Medulla oblongata (tissue), 1 donor: ENCODE results near the gene STAMBPL1.
A peak's percentile ranks its signal among the peaks of the same experiment; 100 is the strongest.
"Not testable (repeated sequence)": the region's sequence is repeated elsewhere in the genome, so short reads cannot be mapped to it uniquely, and the experiment has no call there.

Source experiments
- DNase-seq: peaks from one replicate; pipeline ENCODE4 v3.0.0-alpha.2; 2015; ENCODE audit errors: extremely low spot score

Gene STAMBPL1

DNA sequence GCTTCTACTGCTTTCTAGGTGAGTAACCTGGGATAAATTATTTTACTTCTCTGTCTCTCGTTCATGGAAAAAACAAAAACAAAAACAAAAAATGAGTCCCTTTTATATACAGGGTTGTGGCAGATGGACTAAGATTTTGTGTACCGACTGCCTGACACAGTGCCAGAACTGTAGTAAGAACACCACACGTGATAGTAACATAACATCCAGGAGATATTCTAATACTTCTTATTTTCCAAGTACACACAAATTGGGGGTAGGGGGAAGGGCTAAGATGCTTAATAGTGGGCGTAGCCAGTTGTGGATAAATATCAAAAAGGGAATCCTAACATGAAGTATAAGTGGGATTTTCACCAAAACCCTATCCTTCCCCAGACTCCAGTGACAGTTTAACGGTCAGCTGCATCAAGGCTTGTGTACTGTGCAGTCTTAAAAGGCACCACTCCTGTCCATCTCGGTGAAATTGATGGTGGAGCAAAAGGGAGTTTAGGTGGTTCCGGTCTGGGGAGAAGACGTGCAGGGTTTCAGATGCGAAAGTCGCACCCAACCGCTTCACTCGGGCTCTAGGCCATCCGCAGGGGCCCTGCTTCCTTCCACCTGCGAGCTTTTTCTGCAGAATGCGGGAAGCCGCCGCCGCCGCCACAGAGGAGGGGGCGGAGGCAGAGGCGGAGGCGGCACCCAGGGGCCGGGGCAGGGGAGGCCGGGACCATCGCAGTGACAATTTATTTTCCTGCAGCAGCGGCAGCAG, at the start of gene STAMBPL1:
STAMBPL1 (plus strand) TSS at position 712 of the 748 bp plus-strand sequence. CDS start 21,464 bp downstream, outside the sequence.
- DNase-seq = peak; percentile 58

DNA sequence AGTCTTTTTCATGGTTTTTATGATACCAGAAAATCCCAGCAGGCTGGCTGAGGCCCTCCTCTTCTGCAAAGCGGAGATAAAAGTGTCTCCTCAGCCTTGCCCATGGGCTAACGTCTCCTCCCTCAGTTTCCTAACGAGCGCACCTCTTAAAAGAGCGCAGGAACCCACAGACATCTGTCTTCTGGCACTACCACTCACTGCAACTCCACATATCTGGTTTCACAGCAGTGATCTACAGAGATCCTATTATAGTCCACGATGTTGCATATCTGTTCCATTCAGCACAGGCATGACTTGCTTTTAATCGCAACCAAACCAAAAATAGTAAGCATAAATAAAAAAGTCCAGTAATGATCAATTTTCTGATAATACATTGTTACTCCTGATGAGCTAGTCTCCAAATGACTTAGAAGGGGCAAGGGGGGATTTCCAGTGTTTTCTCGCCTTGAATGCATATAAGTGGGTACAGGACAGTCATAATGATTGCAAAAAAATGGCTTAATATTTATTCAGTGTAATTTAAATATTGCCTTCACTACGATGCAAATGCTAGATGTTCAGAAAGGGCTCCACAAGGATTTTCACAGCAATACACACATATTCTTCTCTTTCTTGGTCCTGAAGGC, 49.3 kb upstream of the STAMBPL1 start:
- DNase-seq = no peak

GRCh38 chr10:88831709-88832108, 48.3 kb upstream of the STAMBPL1 start:
- no peak for DNase-seq

DNA sequence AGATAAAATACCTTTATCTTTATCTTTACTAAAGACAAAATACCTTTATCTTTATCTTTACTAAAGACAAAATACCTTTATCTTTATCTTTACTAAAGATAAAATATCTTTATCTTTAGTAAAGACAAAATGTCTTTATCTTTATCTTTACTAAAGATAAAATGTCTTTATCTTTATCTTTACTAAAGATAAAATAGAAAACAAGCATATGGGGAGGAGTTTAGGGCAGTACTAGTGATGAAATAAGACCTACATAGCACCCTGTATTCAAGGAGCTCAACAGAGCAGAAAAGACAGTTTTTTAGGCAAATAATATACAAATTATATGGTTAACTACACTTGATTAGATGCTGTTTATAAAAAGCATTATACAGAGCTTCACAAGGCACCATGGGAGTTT, 47.7 kb upstream of the STAMBPL1 start:
- DNase-seq = no peak

DNA sequence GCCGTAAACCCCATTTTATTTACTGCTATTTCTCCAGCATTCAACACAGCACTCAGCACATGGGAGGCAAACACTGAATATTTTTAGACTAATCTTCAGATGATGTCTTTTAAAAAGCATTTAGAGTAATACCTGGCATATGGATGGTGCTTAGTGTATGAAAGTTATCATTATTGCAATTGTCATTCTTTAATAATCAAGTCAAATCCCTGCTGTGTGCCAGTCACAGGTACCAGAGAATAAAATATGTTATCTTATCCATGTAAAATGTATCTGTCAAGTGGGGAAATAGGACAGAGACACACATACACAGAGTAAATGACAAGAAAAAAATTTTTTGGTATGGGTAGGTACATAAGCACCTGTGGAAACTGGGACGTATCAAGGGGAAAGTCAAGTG, 46.9 kb upstream of the STAMBPL1 start:
- DNase-seq = no peak

DNA sequence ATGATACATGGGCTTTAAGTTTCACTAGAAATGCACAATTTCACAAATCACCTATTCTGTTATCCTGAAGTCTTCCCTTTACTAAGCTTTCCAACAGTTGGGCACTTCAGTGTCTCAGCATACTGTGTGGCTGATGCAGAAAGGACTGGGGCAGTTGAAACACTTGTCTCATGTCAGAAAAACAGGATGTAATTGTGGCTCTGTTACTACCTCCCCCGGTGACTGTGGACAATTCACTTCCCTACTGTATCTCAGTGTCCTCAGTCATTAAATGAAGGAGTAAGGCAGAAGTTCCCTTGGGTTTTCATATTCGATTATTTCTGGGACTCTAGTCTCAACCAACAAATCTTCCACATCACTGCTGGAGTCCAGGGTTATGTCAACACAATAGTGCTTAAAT, 46.3 kb upstream of the STAMBPL1 start:
- peak; percentile 37 for DNase-seq

GRCh38 chr10:88835096-88835909, 44.7 kb upstream of the STAMBPL1 start:
- DNase-seq = peak; percentile 95

DNA sequence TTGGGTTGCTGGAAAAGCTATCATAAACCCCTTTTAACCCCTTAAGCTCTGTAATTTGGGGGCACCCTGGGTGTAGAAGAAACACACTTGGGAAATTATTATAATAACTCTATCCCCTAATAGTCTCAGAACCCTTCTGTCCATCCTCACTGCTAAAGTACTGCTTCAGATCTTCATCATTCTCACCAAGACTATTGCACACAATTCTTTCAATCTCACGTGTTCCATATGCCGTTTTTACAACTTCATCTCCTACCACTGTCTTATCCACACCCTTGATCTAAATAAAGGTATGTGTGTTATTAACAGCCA, 44.2 kb upstream of the STAMBPL1 start:
- no peak for DNase-seq

- DNase-seq = not testable (repeated sequence)
These were observed 42.4 kb upstream of the STAMBPL1 start for GRCh38 chr10:88837632-88838031.

GRCh38 chr10:88838766-88839350, 41.2 kb upstream of the STAMBPL1 start:
- DNase-seq = no peak

DNA sequence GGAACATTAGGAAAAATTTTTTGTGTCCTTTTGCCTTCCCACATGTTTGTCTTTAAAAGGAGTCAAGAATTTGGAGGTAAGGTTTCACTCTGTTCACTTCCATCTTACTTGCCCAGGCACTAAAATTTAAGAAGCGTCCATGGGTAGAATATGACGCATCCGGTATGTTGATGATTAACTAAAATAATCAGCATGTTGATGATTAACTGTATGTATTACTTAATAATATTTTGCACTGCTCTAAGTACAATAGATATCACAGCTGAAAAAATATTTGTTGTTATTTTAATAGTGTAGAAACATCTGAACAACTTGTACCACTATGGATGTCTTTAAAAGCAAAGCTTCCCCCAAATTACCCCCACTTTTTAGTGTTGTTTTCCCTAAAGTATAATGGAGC, 39.9 kb upstream of the STAMBPL1 start:
- DNase-seq = no peak

- no peak for DNase-seq
These were observed 39.2 kb upstream of the STAMBPL1 start for GRCh38 chr10:88840881-88841280.

DNA sequence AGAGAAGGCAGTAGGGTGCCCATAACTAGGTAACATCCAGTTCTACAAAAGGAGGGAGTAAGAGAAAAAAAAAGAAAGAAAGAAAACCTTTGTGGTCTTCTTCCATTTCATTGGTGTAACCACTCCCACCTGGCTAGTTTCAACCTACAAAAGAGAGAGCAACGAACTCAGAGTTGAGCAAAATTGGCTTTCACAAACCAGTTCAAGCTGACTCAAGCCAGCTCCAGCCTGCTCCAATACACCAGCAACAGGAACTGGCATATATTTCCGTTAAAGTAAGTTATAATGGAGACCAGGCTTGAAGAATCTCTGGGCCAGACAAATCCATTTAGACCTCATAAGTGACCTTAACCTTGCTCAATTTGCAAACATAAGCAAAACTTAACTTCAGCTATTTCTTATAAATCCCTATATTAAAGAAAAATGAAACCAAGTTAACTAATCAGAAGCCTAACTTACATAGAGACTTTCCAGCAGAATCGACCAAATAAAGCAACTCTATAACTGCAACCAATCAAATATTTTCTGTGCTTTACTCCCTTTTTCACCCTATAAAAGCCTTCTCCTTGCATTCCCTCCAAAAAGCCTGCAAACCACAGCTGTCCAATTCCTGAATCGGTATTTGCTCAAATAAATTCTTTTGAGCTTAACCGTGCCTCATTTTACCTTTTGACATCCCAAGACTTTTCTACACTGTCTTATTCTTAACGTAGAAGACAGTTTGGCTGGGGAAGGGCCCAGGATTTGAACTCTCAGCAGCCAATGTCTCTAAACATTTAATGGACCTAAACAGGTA, 38.5 kb upstream of the STAMBPL1 start:
- DNase-seq = no peak

DNA sequence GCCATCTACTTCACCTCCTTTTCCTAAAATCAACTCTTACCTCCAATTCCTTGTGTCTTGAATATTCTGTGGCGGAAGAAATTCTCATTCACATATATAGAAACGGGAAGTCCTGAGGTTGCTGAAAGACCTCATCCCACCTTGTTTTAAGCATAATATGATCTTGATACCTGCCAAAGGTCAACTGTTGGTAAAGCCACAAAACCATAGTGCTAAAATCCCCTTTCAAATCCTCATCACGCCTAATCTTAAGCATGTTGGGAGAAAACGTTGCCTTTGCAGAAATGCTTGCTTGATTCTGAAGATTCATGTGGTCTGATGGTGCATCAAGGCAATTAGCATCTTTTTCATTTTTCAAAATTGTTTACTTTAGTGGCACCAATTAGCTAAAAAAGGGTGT, 36.9 kb upstream of the STAMBPL1 start:
- no peak for DNase-seq

- DNase-seq = no peak
These were observed 31.5 kb upstream of the STAMBPL1 start for GRCh38 chr10:88848499-88848898.

GRCh38 chr10:88849234-88849633, 30.8 kb upstream of the STAMBPL1 start:
- DNase-seq = no peak

DNA sequence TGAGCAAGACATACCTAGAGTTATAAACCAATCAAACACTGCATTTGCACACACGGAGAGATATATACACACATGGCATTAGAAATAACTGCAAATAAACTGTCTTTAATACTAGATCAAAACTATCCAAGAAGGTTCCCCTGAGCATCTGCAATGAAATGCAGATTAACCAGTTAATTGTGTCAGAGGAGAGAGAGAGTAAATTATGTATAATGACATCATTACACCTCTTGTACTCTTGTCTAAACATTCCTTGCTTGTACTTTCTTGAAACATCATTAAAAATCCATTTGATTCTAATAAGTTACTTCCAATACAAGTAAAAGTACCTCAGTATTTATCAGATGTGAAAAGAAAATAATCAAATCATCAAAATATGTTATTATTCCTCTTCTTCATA, 29.3 kb upstream of the STAMBPL1 start:
- DNase-seq = no peak

DNA sequence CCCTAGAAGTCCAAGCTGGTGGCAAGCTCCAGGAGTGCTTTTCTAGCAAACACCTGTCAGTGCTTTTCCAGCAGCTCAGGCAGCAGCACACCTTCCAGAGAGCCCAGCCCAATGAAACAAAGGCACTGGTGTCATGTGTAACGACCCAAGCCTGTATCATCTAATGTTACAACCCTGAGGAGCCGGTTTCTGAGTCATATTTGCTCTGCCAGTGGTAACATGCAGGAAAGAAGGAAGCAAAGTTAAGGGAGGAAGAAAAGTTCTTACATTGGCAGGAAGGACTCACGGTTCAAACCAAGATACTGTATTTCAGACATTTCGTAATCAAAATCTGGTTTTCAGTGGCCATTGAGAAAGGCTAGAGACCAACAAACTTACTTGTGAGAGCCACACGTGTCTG, 28.3 kb upstream of the STAMBPL1 start, which contains the start of gene ANKRD22:
ANKRD22 (minus strand) TSS at position 139 of the 400 bp plus-strand sequence. CDS start 237 bp downstream, outside the sequence.
- peak; percentile 32 for DNase-seq

DNA sequence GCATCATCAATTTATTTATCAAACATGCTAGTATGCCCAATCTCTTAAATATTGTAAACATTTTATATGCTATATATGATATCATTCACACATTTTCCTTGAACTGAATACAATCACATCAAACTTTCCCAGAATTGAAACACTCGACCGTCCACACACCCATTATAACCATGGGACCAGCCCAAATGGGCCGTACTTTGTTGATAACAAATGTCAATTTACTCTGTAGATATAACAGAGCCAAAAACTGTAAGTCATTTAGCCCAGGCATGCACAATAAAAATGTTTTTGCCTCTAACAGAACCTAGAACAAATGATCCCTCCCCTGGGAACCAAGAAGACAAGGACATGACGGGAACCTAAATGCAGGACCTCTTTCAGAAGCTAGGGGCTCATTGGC, 27.7 kb upstream of the STAMBPL1 start:
- DNase-seq = no peak

- peak; percentile 52 for DNase-seq
These were observed 26.7 kb upstream of the STAMBPL1 start for GRCh38 chr10:88853155-88853881.

DNA sequence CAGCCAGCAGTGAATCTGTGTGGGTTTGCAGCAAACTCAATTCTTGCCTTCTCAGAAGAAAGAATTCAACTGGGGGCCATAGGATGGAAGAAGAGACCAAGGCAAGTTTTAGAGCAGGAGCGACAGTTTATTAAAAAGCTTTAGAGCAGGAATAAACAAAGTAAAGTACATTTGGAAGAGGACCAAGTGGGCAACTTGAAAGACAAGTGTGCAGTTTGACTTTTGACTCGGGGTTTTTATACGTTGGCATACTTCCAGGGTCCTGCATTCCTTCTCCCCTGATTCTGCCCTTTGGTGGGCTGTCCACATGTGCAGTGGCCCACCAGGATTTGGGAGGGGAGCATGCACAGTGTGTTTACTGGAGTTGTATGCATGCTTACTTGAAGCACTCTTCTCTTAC, 25.4 kb upstream of the STAMBPL1 start:
- no peak for DNase-seq
